ENCODE results near the gene SH3BP4.

Gene SH3BP4

GRCh38 chr2:235095569-235095968, 143.8 kb downstream of the SH3BP4 start:
- no peak for DNase-seq

GRCh38 chr2:235096447-235096846, 144.6 kb downstream of the SH3BP4 start:
- DNase-seq = no peak

GRCh38 chr2:235097196-235097595, 145.4 kb downstream of the SH3BP4 start:
- DNase-seq = no peak

GRCh38 chr2:235098269-235098668, 146.5 kb downstream of the SH3BP4 start:
- DNase-seq = no peak

GRCh38 chr2:235098736-235099494, 147.1 kb downstream of the SH3BP4 start:
- no peak for DNase-seq

- DNase-seq = no peak
Measured at GRCh38 chr2:235102896-235103295, 151.1 kb downstream of the SH3BP4 start.

All from activated naive CD4-positive, alpha-beta T cell treated with anti-CD3 and anti-CD28 coated beads, Interleukin-2, amount 50 U/mL, for 16 hours (primary cell).